DOHH2 (cell line): ENCODE data around the gene ITPR2.

ENCODE experiments used
- EZH2phosphoT487 ChIP-seq: fragments of 200-600 bp; sonication (generic); IDR thresholded peaks from 2 replicates; pipeline ENCODE4 v1.6.1; 2017; ENCODE audit warnings: borderline replicate concordance, mild to moderate bottlenecking, antibody characterized with exemption, low read length, moderate library complexity, mixed read lengths
- TF ChIP-seq, protein P1 (sequence below): fragments of 200-600 bp; sonication (generic); IDR thresholded peaks from one replicate; pipeline ENCODE4 v1.5.1; 2014; ENCODE audit warnings: antibody characterized with exemption, mild to moderate bottlenecking, low read depth, low read length; ENCODE audit not compliant: poor library complexity, severe bottlenecking

DNA sequence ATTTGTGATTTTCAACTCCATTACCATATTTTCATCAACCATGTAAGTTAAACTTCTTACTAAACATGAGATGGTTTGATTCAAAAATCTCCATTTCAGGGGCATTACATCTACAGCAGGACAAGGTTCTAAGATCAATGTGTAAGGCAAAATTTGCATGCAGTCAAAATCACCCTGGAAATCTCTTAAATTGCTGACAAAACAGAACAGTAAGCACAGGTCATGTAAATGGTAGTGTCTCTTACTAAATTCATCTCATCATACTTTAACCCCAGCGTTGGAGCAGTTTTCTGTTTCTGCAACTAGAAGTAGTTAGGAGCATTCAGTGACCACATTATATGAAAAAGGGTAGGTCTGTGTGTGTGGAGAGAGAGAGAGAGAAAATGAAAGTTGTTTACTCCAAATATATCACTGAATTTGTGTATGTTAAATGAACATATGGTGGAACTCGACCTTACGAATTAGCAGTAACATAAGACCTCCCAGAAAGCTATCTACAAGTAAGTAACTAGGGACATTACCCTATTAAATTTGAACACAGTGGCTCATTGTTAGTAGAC lies 410.1 kb downstream of the ITPR2 start:
- no peak for TF ChIP-seq EZH2phosphoT487
- TF ChIP-seq, protein P1, sequence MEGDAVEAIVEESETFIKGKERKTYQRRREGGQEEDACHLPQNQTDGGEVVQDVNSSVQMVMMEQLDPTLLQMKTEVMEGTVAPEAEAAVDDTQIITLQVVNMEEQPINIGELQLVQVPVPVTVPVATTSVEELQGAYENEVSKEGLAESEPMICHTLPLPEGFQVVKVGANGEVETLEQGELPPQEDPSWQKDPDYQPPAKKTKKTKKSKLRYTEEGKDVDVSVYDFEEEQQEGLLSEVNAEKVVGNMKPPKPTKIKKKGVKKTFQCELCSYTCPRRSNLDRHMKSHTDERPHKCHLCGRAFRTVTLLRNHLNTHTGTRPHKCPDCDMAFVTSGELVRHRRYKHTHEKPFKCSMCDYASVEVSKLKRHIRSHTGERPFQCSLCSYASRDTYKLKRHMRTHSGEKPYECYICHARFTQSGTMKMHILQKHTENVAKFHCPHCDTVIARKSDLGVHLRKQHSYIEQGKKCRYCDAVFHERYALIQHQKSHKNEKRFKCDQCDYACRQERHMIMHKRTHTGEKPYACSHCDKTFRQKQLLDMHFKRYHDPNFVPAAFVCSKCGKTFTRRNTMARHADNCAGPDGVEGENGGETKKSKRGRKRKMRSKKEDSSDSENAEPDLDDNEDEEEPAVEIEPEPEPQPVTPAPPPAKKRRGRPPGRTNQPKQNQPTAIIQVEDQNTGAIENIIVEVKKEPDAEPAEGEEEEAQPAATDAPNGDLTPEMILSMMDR, result no peak
